HEK293T (cell line): ENCODE results near the gene SMARCB1.

Experiments used
- BHLHE40 ChIP-seq: fragments of 450-650 bp; IDR thresholded peaks from 2 replicates; pipeline ENCODE4 v1.6.1; 2016; ENCODE audit warnings: mild to moderate bottlenecking, moderate library complexity, borderline replicate concordance
- CTBP1 ChIP-seq: fragments of 450-650 bp; IDR thresholded peaks from 2 replicates; pipeline ENCODE4 v1.6.1; 2016; ENCODE audit warnings: borderline replicate concordance
- ELF4 ChIP-seq: fragments of 450-650 bp; IDR thresholded peaks from 2 replicates; pipeline ENCODE4 v1.6.1; 2017; ENCODE audit warnings: antibody characterized with exemption
- FOXM1 ChIP-seq: fragments of 450-650 bp; IDR thresholded peaks from 2 replicates; pipeline ENCODE4 v1.6.1; 2017; ENCODE audit warnings: mild to moderate bottlenecking, borderline replicate concordance
- LEF1 ChIP-seq: fragments of 450-650 bp; IDR thresholded peaks from 2 replicates; pipeline ENCODE4 v1.6.1; 2017; ENCODE audit warnings: mild to moderate bottlenecking, borderline replicate concordance
- SP1 ChIP-seq: fragments of 450-650 bp; IDR thresholded peaks from 2 replicates; pipeline ENCODE4 v1.6.1; 2017
- SUZ12 ChIP-seq: fragments of 450-650 bp; IDR thresholded peaks from 2 replicates; pipeline ENCODE4 v1.6.1; 2016; ENCODE audit warnings: mild to moderate bottlenecking

DNA sequence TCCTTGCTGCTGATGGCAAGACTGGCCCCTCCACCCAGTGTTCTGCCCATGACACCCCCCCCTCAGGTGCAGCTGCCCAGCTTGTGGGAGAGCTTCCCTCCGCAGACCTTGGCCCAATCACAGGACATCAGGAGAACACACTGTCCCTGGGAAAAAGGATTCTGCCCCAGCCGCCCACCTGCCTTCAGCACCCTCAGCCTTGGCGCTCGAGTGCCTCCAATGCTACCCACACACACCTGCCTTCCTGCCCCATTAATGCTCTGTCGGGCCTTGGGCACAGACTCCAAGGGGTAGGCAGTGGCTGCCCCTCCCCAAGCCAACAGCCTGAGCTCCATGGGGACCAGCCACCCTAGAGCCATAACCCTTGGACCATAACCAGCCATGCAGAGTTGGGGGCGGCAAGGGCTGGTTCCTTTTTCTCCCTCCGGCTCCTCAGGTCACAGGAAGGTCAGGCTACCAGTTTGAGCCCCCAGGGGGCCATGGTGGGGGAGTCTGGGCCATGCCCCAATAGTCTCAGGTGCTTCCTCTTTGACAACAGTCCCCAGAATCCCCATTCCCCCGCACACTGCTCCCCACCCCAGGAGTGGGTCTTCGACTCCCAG is 34.6 kb upstream of the SMARCB1 start:
- TF ChIP-seq FOXM1 (no peak), CTBP1 (no peak), BHLHE40 (no peak), SP1 (no peak), SUZ12 (no peak), ELF4 (no peak), LEF1 (no peak)
